Cardiac fibroblast (primary cell): Measurements from ENCODE around the gene HYI.

Source experiments
- DNase-seq, 2 donors: peaks; one replicate each; pipeline versions ENCODE4 v3.0.0 to v3.0.0-alpha.2; 2010; ENCODE audit warnings: low read depth in 2 of 2
- H3K4me3 ChIP-seq, 2 donors: replicated peaks in 1 of 2; 1 replicate in 1 of 2; 2 replicates in 1 of 2; pipeline ENCODE4 v1.5.1; 2011; ENCODE audit warnings: low read depth in 2 of 2, low read length in 2 of 2, mild to moderate bottlenecking in 2 of 2, moderate library complexity in 1 of 2
- CTCF ChIP-seq: IDR thresholded peaks from one replicate; pipeline ENCODE4 v1.5.1; 2011; ENCODE audit warnings: low read depth, mild to moderate bottlenecking, low read length, inconsistent platforms

The HYI gene

DNA sequence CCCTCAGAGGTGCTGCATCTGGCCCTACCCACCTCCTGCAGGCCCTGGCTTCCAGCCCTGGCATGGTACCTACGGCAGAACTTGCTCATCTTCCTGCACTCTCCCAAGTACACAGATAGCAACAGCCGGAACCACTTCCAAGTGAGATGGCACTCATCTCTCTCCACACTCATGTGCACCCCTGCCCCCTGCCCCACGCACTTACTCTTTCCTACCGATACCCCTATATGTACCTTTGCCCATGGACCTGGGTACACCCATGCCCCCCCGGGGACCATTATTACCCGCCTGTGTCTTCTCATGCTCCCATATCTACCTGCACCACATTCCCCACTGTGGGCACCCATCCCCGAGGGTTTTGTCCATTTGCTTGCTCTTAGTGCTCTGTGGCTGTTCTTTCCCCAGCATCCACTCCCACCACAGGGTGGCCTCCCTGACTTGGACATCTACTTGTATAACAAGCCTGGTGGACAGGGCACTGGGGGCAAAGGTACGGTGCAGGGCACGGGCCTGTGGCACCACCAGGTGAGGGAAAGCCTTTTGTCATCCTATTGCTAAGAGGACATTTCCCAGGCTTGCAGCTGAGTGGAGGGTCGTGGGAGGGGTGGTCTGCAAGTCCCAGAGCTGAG, 14.7 kb downstream of the HYI start:
- H3K4me3 ChIP-seq = no peak overlapping the region
- DNase-seq = no peak
- no peak for TF ChIP-seq CTCF

- DNase-seq = no peak
- H3K4me3 ChIP-seq = no peak overlapping the region
- no peak for TF ChIP-seq CTCF
These were observed 15.2 kb downstream of the HYI start for GRCh38 chr1:43438576-43438952.

- DNase-seq = no peak
- no peak overlapping the region for H3K4me3 ChIP-seq
- no peak for TF ChIP-seq CTCF
These were observed 15.7 kb downstream of the HYI start for GRCh38 chr1:43438006-43438405.

GRCh38 chr1:43437031-43437973, 16.4 kb downstream of the HYI start:
- no peak for TF ChIP-seq CTCF
- no peak for DNase-seq
- H3K4me3 ChIP-seq = no peak overlapping the region

GRCh38 chr1:43436371-43436770, 17.4 kb downstream of the HYI start:
- no peak for TF ChIP-seq CTCF
- DNase-seq = no peak
- no peak overlapping the region for H3K4me3 ChIP-seq

DNA sequence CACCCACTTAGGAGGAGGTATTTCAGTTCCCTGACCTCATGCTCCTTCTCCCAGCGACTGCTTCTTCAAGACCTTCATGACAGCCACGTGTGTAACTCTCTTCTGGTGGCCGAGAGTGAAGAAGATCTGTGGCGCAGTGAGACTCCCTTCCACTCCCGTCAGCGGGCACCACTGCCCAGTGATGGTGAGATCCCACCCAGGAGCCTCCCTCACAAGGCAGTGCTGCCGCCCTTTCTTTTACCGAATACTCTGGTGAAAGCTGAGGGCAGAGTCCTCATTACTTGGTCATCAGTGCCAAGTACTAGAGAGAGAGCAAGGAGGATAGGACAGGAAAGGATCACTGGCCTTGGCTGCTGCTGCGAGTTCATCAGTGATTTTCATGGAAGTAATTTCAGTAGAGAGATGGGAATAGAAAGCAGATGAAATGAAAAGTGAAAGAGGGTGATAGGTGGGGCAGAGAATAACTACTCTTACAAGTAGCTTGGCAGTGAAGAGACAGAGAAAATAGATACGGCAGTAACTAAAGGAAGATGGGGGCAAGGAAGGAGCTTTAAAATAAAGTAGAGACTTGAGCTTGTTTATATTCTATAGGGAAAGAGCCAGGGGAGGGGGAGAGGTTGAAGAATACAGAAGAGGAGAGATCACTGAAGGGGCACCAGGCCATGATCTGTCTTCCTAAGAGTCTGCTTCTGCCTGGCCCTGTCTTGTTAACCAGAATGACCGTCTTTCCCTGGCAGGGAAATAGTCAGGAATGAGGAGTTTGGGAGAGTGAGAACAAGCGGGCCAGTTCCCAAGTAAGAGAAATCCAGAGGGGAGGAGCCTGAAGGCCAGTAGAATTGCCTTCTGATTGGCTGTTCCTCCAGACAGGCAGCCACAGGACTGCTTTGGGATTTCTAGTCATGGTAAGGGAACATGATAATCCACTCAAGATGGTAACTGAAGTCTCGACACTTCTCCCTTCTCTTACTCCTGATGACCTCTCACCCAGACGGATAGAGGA, 18.3 kb downstream of the HYI start:
- DNase-seq = peak; percentile 28 to 71
- TF ChIP-seq CTCF = no peak
- no peak overlapping the region for H3K4me3 ChIP-seq
